Measurements from ENCODE around the gene EPG5.
"Not testable (repeated sequence)": the region's sequence is repeated elsewhere in the genome, so short reads cannot be mapped to it uniquely, and the experiment has no call there.

Gene EPG5

DNA sequence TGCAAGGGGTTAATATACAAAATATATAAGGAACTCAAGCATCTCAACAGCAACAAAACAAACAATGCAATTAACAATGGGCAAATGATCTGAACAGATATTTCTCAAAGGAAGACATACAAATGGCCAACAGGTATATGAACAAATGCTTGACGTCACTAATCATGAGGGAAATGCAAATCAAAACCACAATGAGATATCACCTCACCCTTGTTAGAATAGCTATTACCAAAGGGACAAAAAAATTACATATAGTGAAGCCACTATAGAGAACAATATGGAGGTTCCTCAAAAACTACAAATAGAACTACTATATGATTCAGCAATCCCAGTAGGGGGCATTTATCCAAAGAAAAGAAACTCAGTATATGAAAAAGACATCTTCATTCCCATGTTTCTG is 145.4 kb downstream of the EPG5 start:
- ATAC-seq (replicated peaks) (no peak), DNase-seq (no peak)
- peaks cover 13 to 24% of the 10 kb centered on the region in 2 donors for H3K4me1 Mint-ChIP-seq
- peaks cover 3% of the 10 kb centered on the region in 2 donors for H3K36me3 Mint-ChIP-seq
- H3K27ac Mint-ChIP-seq = no peak overlapping the region
- H3K27me3 Mint-ChIP-seq = peaks cover 14 to 46% of the 10 kb centered on the region in 2 donors
- no peak overlapping the region for H3K4me3 Mint-ChIP-seq
- H3K9me3 Mint-ChIP-seq = peaks cover under 1 to 12% of the 10 kb centered on the region in 2 donors

DNA sequence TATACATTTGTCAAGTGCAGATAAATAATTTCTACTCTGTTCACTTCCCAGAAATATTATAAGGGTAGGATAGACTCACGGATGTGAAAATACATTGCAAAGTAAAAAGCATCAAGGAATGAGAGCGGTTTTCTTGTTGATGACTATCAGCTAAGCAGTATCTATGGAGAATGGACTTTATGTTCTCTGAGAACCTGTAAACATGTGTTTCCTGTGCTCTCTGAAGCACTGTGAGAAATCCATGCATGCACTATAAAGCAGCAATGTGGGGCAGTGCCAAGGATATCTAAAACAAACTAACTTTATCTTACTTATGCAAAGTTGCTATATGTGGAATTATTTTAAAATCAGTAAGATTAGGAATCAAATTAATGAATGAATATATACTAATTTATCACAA is 146.1 kb downstream of the EPG5 start:
- Mint-ChIP-seq H3K36me3 (peaks cover 6 to 8% of the 10 kb centered on the region in 2 donors), H3K9me3 (peaks cover 8 to 17% of the 10 kb centered on the region in 2 donors), H3K4me3 (no peak overlapping the region), H3K27ac (no peak overlapping the region), H3K27me3 (peaks cover 13 to 49% of the 10 kb centered on the region in 2 donors), H3K4me1 (peaks cover 12 to 20% of the 10 kb centered on the region in 2 donors)
- DNase-seq (no peak), ATAC-seq (replicated peaks) (no peak)

DNA sequence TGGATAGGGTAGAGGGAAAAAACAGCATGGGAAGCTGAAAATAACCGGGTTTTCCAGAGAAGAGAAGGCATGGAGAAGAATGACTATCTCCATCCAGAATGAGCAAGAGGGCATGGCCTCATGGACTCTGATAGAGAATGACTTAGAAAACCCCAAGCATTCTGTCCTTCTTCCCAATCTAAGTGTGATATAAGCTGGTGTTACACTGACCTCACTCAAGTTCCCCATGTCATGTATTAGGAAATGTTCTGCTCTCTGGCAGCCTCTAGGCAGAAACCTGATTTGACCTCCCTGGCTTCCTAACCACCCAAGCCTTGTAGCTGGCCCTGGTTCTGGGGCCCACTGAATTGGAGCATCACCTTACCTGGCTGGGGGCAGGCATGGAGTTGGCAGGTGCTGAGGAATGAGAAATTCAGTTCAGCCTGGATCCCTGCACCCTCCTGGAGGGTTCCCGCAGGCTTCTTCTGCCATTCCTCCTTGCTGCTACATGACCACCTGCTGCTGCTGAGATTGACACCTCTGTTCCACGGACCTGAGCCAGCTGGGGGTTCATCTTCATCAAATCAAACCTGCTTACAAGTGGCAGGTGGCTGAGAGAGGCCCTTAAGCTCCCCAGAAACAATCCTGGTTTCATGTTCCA is 146.9 kb downstream of the EPG5 start:
- H3K4me3 Mint-ChIP-seq = no peak overlapping the region
- DNase-seq (no peak), ATAC-seq (replicated peaks) (no peak)
- peaks cover 4 to 12% of the 10 kb centered on the region in 2 donors for H3K4me1 Mint-ChIP-seq
- no peak overlapping the region for H3K27ac Mint-ChIP-seq
- peaks cover 8 to 18% of the 10 kb centered on the region in 2 donors for H3K9me3 Mint-ChIP-seq
- H3K36me3 Mint-ChIP-seq = peaks cover 3 to 8% of the 10 kb centered on the region in 2 donors
- H3K27me3 Mint-ChIP-seq = peaks cover 10 to 45% of the 10 kb centered on the region in 2 donors

DNA sequence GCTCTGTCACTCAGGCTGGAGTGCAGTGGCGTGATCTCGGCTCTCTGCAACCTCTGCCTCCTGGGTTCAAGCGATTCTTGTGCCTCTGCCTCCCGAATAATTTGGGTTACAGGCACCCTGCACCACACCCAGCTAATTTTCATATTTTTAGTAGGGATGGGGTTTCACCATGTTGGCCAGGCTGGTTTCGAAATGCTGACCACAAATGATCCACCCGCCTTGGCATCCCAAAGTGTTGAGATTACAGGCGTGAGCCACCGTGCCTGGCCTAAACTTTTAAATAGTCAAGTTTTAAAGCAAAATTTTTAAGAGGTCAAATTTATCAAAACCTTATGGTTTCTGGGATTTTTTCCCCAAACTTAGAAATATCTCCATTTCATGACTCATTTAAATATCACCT is 148.4 kb downstream of the EPG5 start:
- not testable (repeated sequence) for H3K27ac Mint-ChIP-seq; H3K4me3 Mint-ChIP-seq; H3K4me1 Mint-ChIP-seq; ATAC-seq (replicated peaks); H3K36me3 Mint-ChIP-seq; DNase-seq
- Mint-ChIP-seq H3K9me3 (peaks cover 8 to 15% of the 10 kb centered on the region in 2 donors), H3K27me3 (peaks cover 3 to 36% of the 10 kb centered on the region in 2 donors)

DNA sequence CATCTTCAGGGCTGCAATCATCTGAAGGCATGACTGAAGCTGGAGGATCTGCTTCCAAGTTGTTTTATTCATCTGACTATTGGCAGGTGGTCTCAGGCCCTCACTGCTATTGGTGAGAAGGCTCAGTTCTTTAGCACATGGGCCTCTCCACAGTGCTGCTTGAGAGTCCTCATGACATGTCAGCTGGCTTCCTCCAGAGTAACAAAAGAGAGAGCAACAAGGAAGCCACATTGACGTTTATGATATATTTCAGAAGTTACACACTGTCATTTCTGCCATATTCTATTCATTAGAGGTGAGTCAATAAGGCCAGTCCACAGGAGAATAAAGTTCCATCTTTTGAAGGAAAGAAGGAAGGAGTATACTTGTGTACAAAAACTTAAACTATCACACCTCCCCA is 149.6 kb downstream of the EPG5 start:
- no peak overlapping the region for H3K27ac Mint-ChIP-seq
- H3K9me3 Mint-ChIP-seq = peaks cover 8 to 15% of the 10 kb centered on the region in 2 donors
- peaks cover 0 to 9% of the 10 kb centered on the region in 2 donors for H3K4me1 Mint-ChIP-seq
- peaks cover 3 to 30% of the 10 kb centered on the region in 2 donors for H3K27me3 Mint-ChIP-seq
- H3K36me3 Mint-ChIP-seq = peaks cover 3 to 8% of the 10 kb centered on the region in 2 donors
- ATAC-seq (replicated peaks) = no peak
- H3K4me3 Mint-ChIP-seq = no peak overlapping the region
- no peak for DNase-seq

DNA sequence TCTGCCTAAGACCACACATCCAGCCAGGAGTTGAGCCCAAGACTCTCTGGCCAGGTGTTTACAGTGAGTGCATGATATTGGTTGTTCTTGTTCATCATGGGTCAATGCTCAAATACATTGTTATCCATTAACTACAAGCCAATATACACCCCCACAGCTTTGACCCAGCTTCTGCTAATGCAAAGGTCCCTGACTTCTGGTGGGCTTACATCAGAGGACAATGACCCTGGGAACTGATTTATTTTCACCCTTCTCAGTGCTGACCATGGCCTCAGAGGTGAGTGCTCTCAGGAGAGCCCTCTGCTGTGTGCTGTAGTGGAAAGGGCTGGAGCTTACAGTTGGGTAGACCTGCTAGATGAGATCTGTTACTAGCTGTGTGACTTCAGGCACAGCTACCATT is 152.4 kb downstream of the EPG5 start:
- not testable (repeated sequence) for H3K36me3 Mint-ChIP-seq; H3K9me3 Mint-ChIP-seq; H3K4me1 Mint-ChIP-seq; H3K27ac Mint-ChIP-seq; DNase-seq; ATAC-seq (replicated peaks); H3K4me3 Mint-ChIP-seq
- peaks cover 0 to 12% of the 10 kb centered on the region in 2 donors for H3K27me3 Mint-ChIP-seq

DNA sequence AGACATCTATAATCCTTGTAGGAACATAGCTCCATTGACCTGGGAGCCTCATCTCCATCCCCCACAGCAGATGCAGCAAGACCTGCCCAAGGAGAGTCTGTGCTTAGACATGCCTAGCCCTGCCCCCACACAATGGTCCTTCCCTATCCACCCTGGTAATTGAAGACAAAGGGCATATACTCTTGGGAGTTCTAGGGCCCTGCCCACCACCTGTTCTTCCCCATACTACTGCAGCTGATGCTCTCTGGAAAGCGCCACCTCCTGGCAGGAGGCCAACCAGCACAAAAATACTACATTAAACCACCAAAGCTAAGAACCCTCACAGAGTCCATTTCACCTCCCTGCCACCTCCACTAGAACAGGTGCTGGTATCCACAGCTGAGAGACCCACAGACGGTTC is 160.0 kb downstream of the EPG5 start:
- Mint-ChIP-seq H3K27me3 (peaks cover 18 to 39% of the 10 kb centered on the region in 2 donors), H3K4me1 (peaks cover 4 to 15% of the 10 kb centered on the region in 2 donors), H3K36me3 (peaks cover 11 to 16% of the 10 kb centered on the region in 2 donors)
- not testable (repeated sequence) for H3K4me3 Mint-ChIP-seq, H3K27ac Mint-ChIP-seq, H3K9me3 Mint-ChIP-seq, DNase-seq
- peak; percentile 5 to 14 for ATAC-seq (replicated peaks)

DNA sequence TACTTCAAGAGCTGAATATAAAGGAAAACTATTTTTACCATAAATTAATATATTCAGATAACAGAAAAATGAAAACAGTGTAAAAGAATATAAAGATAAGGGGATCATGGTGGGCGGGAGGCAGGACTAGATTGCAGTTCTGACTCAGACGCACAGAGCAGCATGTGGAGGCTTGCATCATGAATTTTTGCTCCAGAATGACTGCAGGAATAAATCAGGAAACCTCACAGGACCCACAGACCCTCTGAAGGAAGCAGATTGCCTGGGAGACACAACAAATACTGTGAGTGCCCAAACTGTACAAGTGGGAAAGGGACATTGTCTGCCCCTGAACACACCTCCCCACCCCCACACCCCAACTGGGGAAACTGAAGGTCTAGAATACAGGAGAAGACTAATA is 160.9 kb downstream of the EPG5 start:
- ATAC-seq (replicated peaks) (no peak), DNase-seq (no peak)
- H3K4me1 Mint-ChIP-seq = peaks cover 4 to 15% of the 10 kb centered on the region in 2 donors
- no peak overlapping the region for H3K27ac Mint-ChIP-seq
- H3K36me3 Mint-ChIP-seq = peaks cover 11 to 19% of the 10 kb centered on the region in 2 donors
- H3K4me3 Mint-ChIP-seq = no peak overlapping the region
- peaks cover 4 to 6% of the 10 kb centered on the region in 2 donors for H3K9me3 Mint-ChIP-seq
- peaks cover 22 to 42% of the 10 kb centered on the region in 2 donors for H3K27me3 Mint-ChIP-seq

DNA sequence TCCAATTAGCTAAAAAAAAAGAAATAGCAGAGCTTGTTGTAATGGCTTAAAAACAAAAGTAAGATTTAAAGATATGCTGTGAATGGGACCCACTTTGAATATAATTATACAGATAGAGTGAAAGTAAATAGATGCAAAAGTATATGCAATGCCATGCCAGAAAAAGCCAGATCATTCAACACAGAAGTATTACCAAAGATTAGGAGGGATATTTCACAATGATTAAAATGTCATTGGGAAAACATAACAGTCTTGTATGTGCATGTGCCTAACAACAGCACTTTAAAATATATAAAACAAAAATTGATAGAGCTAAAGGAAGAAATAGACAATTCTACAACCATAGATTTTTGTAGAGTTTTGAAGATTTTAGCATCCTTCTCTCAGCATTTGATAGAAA is 161.6 kb downstream of the EPG5 start:
- Mint-ChIP-seq H3K4me1 (peaks cover 4 to 15% of the 10 kb centered on the region in 2 donors), H3K9me3 (peaks cover 4 to 6% of the 10 kb centered on the region in 2 donors), H3K36me3 (peaks cover 14 to 22% of the 10 kb centered on the region in 2 donors), H3K27me3 (peaks cover 26 to 42% of the 10 kb centered on the region in 2 donors), H3K27ac (no peak overlapping the region), H3K4me3 (no peak overlapping the region)
- ATAC-seq (replicated peaks) (no peak), DNase-seq (no peak)

DNA sequence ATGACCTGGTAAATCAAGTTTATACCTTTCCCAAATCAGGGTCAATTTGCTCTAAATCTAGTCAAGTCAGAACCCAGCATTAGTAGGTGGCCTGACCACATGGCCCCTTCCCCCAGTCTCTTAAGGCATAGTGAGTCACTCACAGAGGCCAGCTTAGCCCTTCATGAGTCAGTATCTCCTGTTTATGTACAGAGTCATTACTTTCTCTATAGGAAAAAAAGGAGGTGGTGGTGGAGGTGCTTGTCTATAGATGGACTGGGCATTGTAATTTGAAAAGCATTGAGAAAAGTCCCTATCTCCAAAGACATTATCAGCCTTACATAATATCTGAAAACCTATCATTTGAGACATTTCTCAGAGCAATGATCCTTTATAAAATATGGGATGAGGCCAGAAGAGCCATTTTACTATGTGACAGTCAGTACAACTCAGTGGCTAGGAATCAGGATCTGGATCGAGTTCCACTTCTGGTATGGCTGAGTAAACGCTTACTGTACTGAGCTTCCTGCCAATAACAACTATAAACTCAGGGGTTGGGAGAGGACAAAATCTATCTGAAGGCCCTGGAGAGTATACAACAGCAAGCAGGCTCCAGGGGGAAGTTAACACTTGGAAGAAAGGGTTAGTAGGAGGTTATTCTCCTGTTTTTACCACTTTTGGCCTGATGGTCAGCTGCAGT is 164.2 kb downstream of the EPG5 start:
- no peak overlapping the region for H3K4me3 Mint-ChIP-seq
- H3K9me3 Mint-ChIP-seq = peaks cover 7 to 9% of the 10 kb centered on the region in 2 donors
- peak; percentile 56 to 76 for ATAC-seq (replicated peaks)
- H3K4me1 Mint-ChIP-seq = peaks cover 4 to 15% of the 10 kb centered on the region in 2 donors
- peaks cover 15 to 33% of the 10 kb centered on the region in 2 donors for H3K36me3 Mint-ChIP-seq
- peaks cover 27 to 37% of the 10 kb centered on the region in 2 donors for H3K27me3 Mint-ChIP-seq
- DNase-seq = no peak
- peak overlapping the region; percentile 1 for H3K27ac Mint-ChIP-seq

DNA sequence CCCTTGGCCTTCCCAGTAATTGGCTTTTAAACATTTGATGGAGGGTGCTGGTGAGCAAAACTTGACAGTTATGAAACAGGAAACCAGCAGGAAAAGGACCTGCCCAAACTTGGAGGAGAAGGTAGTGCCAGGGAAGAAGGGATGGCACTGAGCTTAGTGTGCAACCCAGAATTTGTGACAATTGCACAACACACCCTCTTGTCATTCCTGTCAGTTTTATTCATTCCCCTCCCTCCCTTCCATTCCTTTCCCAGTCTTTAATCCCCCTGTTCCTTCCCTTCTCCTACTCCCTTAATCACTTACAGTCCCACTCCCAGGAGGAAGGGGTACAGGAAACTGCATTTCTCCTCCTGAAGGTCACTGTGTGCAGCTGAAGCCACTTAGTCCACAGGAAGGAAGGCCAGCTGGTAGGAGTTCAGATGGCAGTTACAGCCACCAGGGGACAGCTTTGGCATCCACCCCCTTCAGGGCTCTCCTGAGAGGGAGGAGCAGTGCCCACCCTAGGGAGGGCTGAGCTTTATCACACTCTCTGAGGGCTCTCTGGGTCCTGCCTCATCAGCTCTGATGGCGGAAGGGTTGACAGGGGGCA is 165.6 kb downstream of the EPG5 start:
- peaks cover 0 to 4% of the 10 kb centered on the region in 2 donors for H3K4me1 Mint-ChIP-seq
- H3K36me3 Mint-ChIP-seq = peaks cover 15 to 33% of the 10 kb centered on the region in 2 donors
- no peak overlapping the region for H3K27ac Mint-ChIP-seq
- DNase-seq = no peak
- peaks cover 6 to 7% of the 10 kb centered on the region in 2 donors for H3K9me3 Mint-ChIP-seq
- ATAC-seq (replicated peaks) = no peak
- H3K4me3 Mint-ChIP-seq = no peak overlapping the region
- peaks cover 25 to 31% of the 10 kb centered on the region in 2 donors for H3K27me3 Mint-ChIP-seq
